ENCODE data around the gene SPNS3. TPM values are rescaled to one million over a fixed set of nuclear protein-coding genes. Genes with fewer than 3 reads are reported as not detected.

Gene SPNS3
- total and polyA plus RNA-seq, 10 of the 15 experiments (the other 5 are each of a cell fraction or from before 2014, with no cell fraction given): 0.16 to 2.6 (median 0.97) TPM

DNA sequence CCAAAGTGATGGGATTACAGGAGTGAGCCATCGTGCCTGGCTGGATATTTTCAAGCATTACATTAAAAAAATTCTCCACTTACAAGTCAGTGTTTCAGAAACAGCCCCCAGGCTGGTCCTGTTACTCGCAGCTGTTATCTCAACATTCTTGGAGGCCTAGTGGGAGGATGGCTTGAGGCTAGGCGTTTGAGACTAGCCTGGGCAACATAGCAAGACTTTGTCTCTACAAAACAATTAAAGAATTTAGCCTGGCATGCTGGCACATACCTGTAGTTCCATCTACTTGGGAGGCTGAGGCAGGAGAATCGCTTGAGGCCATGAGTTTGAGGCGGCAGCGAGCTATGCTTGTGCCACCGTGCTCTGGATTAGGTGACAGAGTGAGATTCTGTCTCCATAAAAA is 26.5 kb upstream of the SPNS3 start (continued):
- TF ChIP-seq, protein P1, sequence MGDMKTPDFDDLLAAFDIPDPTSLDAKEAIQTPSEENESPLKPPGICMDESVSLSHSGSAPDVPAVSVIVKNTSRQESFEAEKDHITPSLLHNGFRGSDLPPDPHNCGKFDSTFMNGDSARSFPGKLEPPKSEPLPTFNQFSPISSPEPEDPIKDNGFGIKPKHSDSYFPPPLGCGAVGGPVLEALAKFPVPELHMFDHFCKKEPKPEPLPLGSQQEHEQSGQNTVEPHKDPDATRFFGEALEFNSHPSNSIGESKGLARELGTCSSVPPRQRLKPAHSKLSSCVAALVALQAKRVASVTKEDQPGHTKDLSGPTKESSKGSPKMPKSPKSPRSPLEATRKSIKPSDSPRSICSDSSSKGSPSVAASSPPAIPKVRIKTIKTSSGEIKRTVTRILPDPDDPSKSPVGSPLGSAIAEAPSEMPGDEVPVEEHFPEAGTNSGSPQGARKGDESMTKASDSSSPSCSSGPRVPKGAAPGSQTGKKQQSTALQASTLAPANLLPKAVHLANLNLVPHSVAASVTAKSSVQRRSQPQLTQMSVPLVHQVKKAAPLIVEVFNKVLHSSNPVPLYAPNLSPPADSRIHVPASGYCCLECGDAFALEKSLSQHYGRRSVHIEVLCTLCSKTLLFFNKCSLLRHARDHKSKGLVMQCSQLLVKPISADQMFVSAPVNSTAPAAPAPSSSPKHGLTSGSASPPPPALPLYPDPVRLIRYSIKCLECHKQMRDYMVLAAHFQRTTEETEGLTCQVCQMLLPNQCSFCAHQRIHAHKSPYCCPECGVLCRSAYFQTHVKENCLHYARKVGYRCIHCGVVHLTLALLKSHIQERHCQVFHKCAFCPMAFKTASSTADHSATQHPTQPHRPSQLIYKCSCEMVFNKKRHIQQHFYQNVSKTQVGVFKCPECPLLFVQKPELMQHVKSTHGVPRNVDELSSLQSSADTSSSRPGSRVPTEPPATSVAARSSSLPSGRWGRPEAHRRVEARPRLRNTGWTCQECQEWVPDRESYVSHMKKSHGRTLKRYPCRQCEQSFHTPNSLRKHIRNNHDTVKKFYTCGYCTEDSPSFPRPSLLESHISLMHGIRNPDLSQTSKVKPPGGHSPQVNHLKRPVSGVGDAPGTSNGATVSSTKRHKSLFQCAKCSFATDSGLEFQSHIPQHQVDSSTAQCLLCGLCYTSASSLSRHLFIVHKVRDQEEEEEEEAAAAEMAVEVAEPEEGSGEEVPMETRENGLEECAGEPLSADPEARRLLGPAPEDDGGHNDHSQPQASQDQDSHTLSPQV (IDR thresholded peaks at IDR 0.05): no peak

GRCh38 chr17:4407851-4408250 is 25.9 kb upstream of the SPNS3 start:
- no peaks in the 10 kb centered on the region for H3K9me3 ChIP-seq (replicated peaks; ENCODE audit: control insufficient read depth, insufficient read depth, low read length)
- no peak overlapping the region for H3K27ac ChIP-seq (ENCODE audit: control insufficient read depth, insufficient read depth)
- in situ Hi-C loops (cut with MboI): no loop called here
- ATAC-seq (no peak), DNase-seq (ENCODE audit: low read depth, low spot score) (no peak), FAIRE-seq (no peak)
- POLR2A ChIA-PET: interaction anchor here (2.0 kb wide), 1 partner anchor 11 kb away, joined by 4 read pairs; no protein-coding TSS in a partner anchor
- H3K4me1 ChIP-seq (ENCODE audit: control insufficient read depth, insufficient read depth, low read length): peaks cover 7% of the 10 kb centered on the region
- no TSS peak for BruUV-seq (replicated peaks)
- CTCF ChIA-PET: interaction anchor here (0.7 to 5.1 kb wide), 6 partner anchors 10 to 208 kb away, joined by 3 to 44 read pairs (median 6); no protein-coding TSS in a partner anchor
- RAD21 ChIA-PET (ENCODE audit: unreplicated experiment): interaction anchor here (2.1 kb wide), 2 partner anchors 9 to 192 kb away, joined by 5 to 11 read pairs; no protein-coding TSS in a partner anchor
- H3K4me2 ChIP-seq (ENCODE audit: control insufficient read depth, insufficient read depth): no peak overlapping the region
- no peak overlapping the region for H3K4me3 ChIP-seq
- H2AFZ ChIP-seq (ENCODE audit: control insufficient read depth, low read depth, low read length): no peak overlapping the region
- H3K79me2 ChIP-seq (ENCODE audit: control insufficient read depth, insufficient read depth, low read length): no peaks in the 10 kb centered on the region
- WGBS (ENCODE audit: insufficient coverage, insufficient replicate concordance, low lambda C conversion rate, missing lambda C conversion rate): 78% methylated on average over 8 of the region's 8 CpGs
- intact Hi-C loops (cut with micrococcal nuclease; ENCODE audit: unreplicated experiment): no loop called here
- TF ChIP-seq, protein P2, sequence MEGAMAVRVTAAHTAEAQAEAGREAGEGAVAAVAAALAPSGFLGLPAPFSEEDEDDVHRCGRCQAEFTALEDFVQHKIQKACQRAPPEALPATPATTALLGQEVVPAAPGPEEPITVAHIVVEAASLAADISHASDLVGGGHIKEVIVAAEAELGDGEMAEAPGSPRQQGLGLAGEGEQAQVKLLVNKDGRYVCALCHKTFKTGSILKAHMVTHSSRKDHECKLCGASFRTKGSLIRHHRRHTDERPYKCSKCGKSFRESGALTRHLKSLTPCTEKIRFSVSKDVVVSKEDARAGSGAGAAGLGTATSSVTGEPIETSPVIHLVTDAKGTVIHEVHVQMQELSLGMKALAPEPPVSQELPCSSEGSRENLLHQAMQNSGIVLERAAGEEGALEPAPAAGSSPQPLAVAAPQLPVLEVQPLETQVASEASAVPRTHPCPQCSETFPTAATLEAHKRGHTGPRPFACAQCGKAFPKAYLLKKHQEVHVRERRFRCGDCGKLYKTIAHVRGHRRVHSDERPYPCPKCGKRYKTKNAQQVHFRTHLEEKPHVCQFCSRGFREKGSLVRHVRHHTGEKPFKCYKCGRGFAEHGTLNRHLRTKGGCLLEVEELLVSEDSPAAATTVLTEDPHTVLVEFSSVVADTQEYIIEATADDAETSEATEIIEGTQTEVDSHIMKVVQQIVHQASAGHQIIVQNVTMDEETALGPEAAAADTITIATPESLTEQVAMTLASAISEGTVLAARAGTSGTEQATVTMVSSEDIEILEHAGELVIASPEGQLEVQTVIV (IDR thresholded peaks at IDR 0.05; ENCODE audit: borderline replicate concordance, partially characterized antibody): no peak
- TF ChIP-seq BCL3 (IDR thresholded peaks at IDR 0.05; ENCODE audit: borderline replicate concordance, insufficient read depth, low read depth, low read length, poor library complexity, severe bottlenecking): peak; percentile 85
- TF ChIP-seq, protein P3, sequence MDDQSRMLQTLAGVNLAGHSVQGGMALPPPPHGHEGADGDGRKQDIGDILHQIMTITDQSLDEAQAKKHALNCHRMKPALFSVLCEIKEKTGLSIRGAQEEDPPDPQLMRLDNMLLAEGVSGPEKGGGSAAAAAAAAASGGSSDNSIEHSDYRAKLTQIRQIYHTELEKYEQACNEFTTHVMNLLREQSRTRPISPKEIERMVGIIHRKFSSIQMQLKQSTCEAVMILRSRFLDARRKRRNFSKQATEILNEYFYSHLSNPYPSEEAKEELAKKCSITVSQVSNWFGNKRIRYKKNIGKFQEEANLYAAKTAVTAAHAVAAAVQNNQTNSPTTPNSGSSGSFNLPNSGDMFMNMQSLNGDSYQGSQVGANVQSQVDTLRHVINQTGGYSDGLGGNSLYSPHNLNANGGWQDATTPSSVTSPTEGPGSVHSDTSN (IDR thresholded peaks at IDR 0.05; ENCODE audit: insufficient replicate concordance, low read depth, low read length): peak; percentile 33
- H3K36me3 ChIP-seq (ENCODE audit: control insufficient read depth in 2 of 2, insufficient read depth in 2 of 2, low read length in 1 of 2): no peaks in the 10 kb centered on the region
- SMC1A ChIA-PET (ENCODE audit: uncharacterized antibody, unreplicated experiment): interaction anchor here (1.0 to 5.0 kb wide), 6 partner anchors 10 to 192 kb away, joined by 3 to 32 read pairs (median 4); no protein-coding TSS in a partner anchor
- H4K20me1 ChIP-seq (ENCODE audit: control insufficient read depth, insufficient read depth): no peaks in the 10 kb centered on the region
- no peaks in the 10 kb centered on the region for H3K27me3 ChIP-seq (replicated peaks in 1 of 2; ENCODE audit: control insufficient read depth in 2 of 2, insufficient read depth in 2 of 2, low read length in 1 of 2)
- no peak overlapping the region for H3K9ac ChIP-seq (ENCODE audit: control insufficient read depth, insufficient read depth, low read length)
